ENCODE data around the gene COL17A1. TPM values are rescaled to one million over a fixed set of nuclear protein-coding genes. Genes with fewer than 3 reads are reported as not detected.

COL17A1 gene
- total and polyA plus RNA-seq, 2 of the 13 experiments (the other 11 are each of a cell fraction or from before 2014, with no cell fraction given) = 0.03 TPM; not detected in 1

GRCh38 chr10:104040862-104041789, 44.6 kb downstream of the COL17A1 start (continued):
- TF ChIP-seq, protein P1, sequence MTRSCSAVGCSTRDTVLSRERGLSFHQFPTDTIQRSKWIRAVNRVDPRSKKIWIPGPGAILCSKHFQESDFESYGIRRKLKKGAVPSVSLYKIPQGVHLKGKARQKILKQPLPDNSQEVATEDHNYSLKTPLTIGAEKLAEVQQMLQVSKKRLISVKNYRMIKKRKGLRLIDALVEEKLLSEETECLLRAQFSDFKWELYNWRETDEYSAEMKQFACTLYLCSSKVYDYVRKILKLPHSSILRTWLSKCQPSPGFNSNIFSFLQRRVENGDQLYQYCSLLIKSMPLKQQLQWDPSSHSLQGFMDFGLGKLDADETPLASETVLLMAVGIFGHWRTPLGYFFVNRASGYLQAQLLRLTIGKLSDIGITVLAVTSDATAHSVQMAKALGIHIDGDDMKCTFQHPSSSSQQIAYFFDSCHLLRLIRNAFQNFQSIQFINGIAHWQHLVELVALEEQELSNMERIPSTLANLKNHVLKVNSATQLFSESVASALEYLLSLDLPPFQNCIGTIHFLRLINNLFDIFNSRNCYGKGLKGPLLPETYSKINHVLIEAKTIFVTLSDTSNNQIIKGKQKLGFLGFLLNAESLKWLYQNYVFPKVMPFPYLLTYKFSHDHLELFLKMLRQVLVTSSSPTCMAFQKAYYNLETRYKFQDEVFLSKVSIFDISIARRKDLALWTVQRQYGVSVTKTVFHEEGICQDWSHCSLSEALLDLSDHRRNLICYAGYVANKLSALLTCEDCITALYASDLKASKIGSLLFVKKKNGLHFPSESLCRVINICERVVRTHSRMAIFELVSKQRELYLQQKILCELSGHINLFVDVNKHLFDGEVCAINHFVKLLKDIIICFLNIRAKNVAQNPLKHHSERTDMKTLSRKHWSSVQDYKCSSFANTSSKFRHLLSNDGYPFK (CRISPR knock-in tag; IDR thresholded peaks at IDR 0.05; ENCODE audit: borderline replicate concordance) = no peak

GRCh38 chr10:104040382-104040781, 45.3 kb downstream of the COL17A1 start:
- ATAC-seq (no peak), FAIRE-seq (no peak), DNase-seq (ENCODE audit: low spot score) (no peak)
- no peak for TF ChIP-seq NFE2L2 (IDR thresholded peaks at IDR 0.05; ENCODE audit: low read length)
- TF ChIP-seq ZNF563 (CRISPR knock-in tag; IDR thresholded peaks at IDR 0.05) = no peak
- no peak for TF ChIP-seq MYNN (CRISPR knock-in tag; IDR thresholded peaks at IDR 0.05; ENCODE audit: low read depth)
- no peak for TF ChIP-seq FOXA1 (IDR thresholded peaks at IDR 0.05)
- no peak for TF ChIP-seq FOXA1 (CRISPR knock-in tag; IDR thresholded peaks at IDR 0.05)
- no peak for TF ChIP-seq ZNF562 (CRISPR knock-in tag; IDR thresholded peaks at IDR 0.05; ENCODE audit: borderline replicate concordance)
- no peak for TF ChIP-seq ONECUT2 (CRISPR knock-in tag; IDR thresholded peaks at IDR 0.05)
- TF ChIP-seq ZNF841 (CRISPR knock-in tag; IDR thresholded peaks at IDR 0.05; ENCODE audit: borderline replicate concordance) = no peak
- TF ChIP-seq ZNF234 (CRISPR knock-in tag; conservative IDR thresholded peaks at IDR 0.05) = no peak
- TF ChIP-seq ZNF704 (CRISPR knock-in tag; IDR thresholded peaks at IDR 0.05; ENCODE audit: borderline replicate concordance) = no peak
- no peak for TF ChIP-seq MED1 (CRISPR knock-in tag; IDR thresholded peaks at IDR 0.05)
- no peak for TF ChIP-seq RNF2 (conservative IDR thresholded peaks at IDR 0.05; ENCODE audit: low read depth)
- TF ChIP-seq XRCC5 (optimal IDR thresholded peaks at IDR 0.05; ENCODE audit: low read length) = no peak
- TF ChIP-seq TCF7L2 (IDR thresholded peaks at IDR 0.05; ENCODE audit: low read depth, low read length) = no peak
- Histone ChIP-seq H3K36me3 (replicated peaks in 1 of 2; ENCODE audit: control insufficient read depth in 1 of 2, insufficient read depth in 2 of 2, low read length in 2 of 2) (no peaks in the 10 kb centered on the region), H2AFZ (ENCODE audit: low read length) (no peak overlapping the region), H3K4me1 (ENCODE audit: insufficient read depth, low read length) (no peaks in the 10 kb centered on the region; the same call in 1 of the 2 replicates), H3K9me3 (ENCODE audit: low read length) (no peaks in the 10 kb centered on the region), H3K79me2 (ENCODE audit: insufficient read depth, low read length) (no peaks in the 10 kb centered on the region), H3K9ac (ENCODE audit: insufficient read depth, low read depth, low read length) (no peak overlapping the region), H3K27me3 (ENCODE audit: control insufficient read depth in 1 of 2, insufficient read depth in 2 of 2, low read length in 2 of 2) (peaks cover 5 to 46% of the 10 kb centered on the region in 2 experiments), H4K20me1 (ENCODE audit: insufficient read depth, low read length) (no peaks in the 10 kb centered on the region), H3K4me3 (replicated peaks in 1 of 3; ENCODE audit: insufficient read depth in 1 of 3, low read depth in 2 of 3, low read length in 3 of 3) (no peak overlapping the region), H3K4me2 (ENCODE audit: low read depth, low read length) (no peak overlapping the region), H3K27ac (ENCODE audit: extremely low read length, insufficient read depth, low read length) (no peak overlapping the region)
- CTCF ChIA-PET (ENCODE audit: low intra/inter-chr PET ratio, low total read pairs) = no interaction called here
- WGBS (ENCODE audit: low lambda C conversion rate) = 4% methylated on average over 6 of the region's 6 CpGs
- POLR2A ChIA-PET = no interaction called here
- BruUV-seq (replicated peaks) = no TSS peak
- in situ Hi-C loops (cut with HindIII; ENCODE audit: extremely low pct_ligation_motif_present, low pct_unique_long_range_greater_than_20kb) = loop anchor here (10.0 kb wide), 1 partner anchor 314 kb away; the partner anchor contains the start of gene CFAP58
- intact Hi-C loops (cut with micrococcal nuclease; ENCODE audit: unreplicated experiment) = no loop called here
